ENCODE results near the gene RFPL2. TPM values are rescaled to one million over a fixed set of nuclear protein-coding genes. Genes with fewer than 3 reads are reported as not detected.

The RFPL2 gene
- total RNA-seq, 1 donor from 2014 or later, result not detected

DNA sequence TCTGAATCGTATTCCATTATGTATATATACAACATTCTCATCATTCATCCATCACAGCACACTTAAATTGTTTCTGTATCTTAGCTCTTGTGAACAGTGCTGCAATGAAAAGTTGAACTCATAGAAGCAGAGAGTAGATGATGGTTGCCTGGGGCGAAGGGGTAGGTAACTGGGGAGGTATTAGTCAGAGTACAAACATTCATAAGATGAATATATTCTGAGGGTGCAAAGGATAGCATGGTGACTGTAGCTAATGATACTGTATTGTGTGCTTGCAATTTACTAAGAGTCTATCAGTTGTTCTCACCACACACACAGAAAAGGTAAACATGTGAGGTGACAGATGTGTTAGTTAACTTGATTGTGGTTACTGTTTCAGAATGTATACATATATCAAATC is 12.6 kb upstream of the RFPL2 start:
- no peak overlapping the region for H3K27ac Mint-ChIP-seq (ENCODE audit: unreplicated experiment)
- no peaks in the 10 kb centered on the region for H3K9me3 Mint-ChIP-seq (ENCODE audit: unreplicated experiment)

GRCh38 chr22:32216911-32217310 is 12.0 kb upstream of the RFPL2 start:
- H3K4me3 Mint-ChIP-seq (ENCODE audit: unreplicated experiment), result no peak overlapping the region
- H3K27ac Mint-ChIP-seq (ENCODE audit: unreplicated experiment), result no peak overlapping the region
- H3K27me3 Mint-ChIP-seq (ENCODE audit: unreplicated experiment), result peaks cover 15% of the 10 kb centered on the region
- TF ChIP-seq CTCF (IDR thresholded peaks at IDR 0.05), result no peak
- DNase-seq (ENCODE audit: extremely low spot score, unreplicated experiment), result no peak
- H3K9me3 Mint-ChIP-seq (ENCODE audit: unreplicated experiment), result no peaks in the 10 kb centered on the region
- no peaks in the 10 kb centered on the region for H3K36me3 Mint-ChIP-seq (ENCODE audit: unreplicated experiment)
- H3K4me1 Mint-ChIP-seq (ENCODE audit: unreplicated experiment), result no peaks in the 10 kb centered on the region

More for the DNA sequence above, 12.6 kb upstream of the RFPL2 start:
- TF ChIP-seq CTCF (IDR thresholded peaks at IDR 0.05), result no peak
- H3K4me3 Mint-ChIP-seq (ENCODE audit: unreplicated experiment), result no peak overlapping the region
- H3K36me3 Mint-ChIP-seq (ENCODE audit: unreplicated experiment), result no peaks in the 10 kb centered on the region
- no peak for DNase-seq (ENCODE audit: extremely low spot score, unreplicated experiment)
- H3K4me1 Mint-ChIP-seq (ENCODE audit: unreplicated experiment), result no peaks in the 10 kb centered on the region
- peaks cover 18% of the 10 kb centered on the region for H3K27me3 Mint-ChIP-seq (ENCODE audit: unreplicated experiment)

DNA sequence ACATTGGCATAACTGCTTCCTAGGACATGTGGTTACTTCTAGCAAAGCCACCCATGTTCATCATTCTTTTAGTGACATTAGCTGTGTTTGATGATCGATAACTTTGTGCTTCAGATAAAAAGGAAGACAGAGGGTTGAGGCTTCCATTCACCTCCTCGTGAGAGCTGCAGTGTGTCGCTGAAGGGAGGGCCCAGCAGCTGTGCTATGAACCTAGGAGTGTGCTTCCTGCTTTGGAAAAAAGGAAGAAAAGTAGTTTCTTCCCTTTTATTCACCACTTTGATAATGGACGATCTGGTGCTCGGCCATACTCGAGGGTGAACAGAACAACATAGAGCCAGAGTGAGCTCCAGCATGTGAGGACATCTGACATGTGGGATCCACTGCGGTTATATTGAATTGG is 6.1 kb upstream of the RFPL2 start:
- Mint-ChIP-seq H3K9me3 (ENCODE audit: unreplicated experiment) (no peaks in the 10 kb centered on the region), H3K27ac (ENCODE audit: unreplicated experiment) (no peak overlapping the region), H3K36me3 (ENCODE audit: unreplicated experiment) (no peaks in the 10 kb centered on the region), H3K27me3 (ENCODE audit: unreplicated experiment) (peaks cover 5% of the 10 kb centered on the region), H3K4me1 (ENCODE audit: unreplicated experiment) (no peaks in the 10 kb centered on the region), H3K4me3 (ENCODE audit: unreplicated experiment) (no peak overlapping the region)
- no peak for TF ChIP-seq CTCF (IDR thresholded peaks at IDR 0.05)
- no peak for DNase-seq (ENCODE audit: extremely low spot score, unreplicated experiment)

DNA sequence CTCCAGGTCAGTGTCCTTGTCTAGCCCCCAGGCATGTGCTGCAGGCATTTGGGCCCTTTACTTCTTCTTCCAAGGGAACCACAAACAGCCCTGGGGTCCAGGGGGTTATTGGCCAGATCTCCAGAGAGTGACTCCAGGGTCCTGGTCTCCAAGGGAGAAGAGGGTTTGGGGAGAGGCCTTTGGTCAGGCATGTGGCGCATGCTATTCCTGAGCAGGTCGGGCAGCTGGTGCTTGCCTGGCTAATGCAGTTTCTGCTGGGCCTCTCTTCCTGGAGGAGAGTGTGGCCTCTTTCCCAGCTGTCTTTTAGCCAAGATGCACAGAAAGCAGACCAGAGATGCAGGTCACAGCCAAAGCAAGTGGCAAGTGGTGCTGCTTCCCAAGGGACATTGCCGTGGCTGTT is 3.8 kb upstream of the RFPL2 start:
- H3K4me1 Mint-ChIP-seq (ENCODE audit: unreplicated experiment), result peaks cover 13% of the 10 kb centered on the region
- no peaks in the 10 kb centered on the region for H3K27me3 Mint-ChIP-seq (ENCODE audit: unreplicated experiment)

DNA sequence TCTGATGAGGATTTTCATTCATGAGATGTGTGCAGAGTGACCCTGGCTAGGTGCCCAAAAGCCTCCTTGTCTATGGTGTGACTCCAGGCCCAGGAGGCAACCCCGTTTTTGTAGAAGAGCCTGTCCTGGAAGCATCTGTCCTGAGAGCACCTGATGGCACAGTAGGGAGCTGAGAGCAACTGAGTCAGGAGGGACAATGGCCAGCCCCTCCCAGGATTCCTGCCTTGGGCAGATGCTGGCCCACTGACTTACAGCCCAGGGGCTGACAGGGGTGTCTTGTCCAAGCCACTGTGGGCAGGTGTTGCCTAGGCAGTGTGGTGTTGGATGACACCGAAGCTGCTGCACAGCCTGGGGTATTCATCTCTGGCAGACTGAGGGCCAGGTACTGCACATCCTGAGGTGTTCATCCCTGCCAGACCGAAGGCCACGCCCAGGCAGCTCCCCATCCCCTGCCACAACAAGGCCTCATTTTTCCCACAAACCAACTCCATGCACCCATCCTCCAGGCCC is 3.2 kb upstream of the RFPL2 start:
- Mint-ChIP-seq H3K27ac (ENCODE audit: unreplicated experiment) (no peak overlapping the region), H3K27me3 (ENCODE audit: unreplicated experiment) (no peaks in the 10 kb centered on the region), H3K4me1 (ENCODE audit: unreplicated experiment) (peaks cover 13% of the 10 kb centered on the region)

More for the DNA sequence above, 3.8 kb upstream of the RFPL2 start:
- H3K36me3 Mint-ChIP-seq (ENCODE audit: unreplicated experiment), result no peaks in the 10 kb centered on the region
- no peak overlapping the region for H3K27ac Mint-ChIP-seq (ENCODE audit: unreplicated experiment)
- DNase-seq (ENCODE audit: extremely low spot score, unreplicated experiment), result no peak
- no peak overlapping the region for H3K4me3 Mint-ChIP-seq (ENCODE audit: unreplicated experiment)
- no peak for TF ChIP-seq CTCF (IDR thresholded peaks at IDR 0.05)
- H3K9me3 Mint-ChIP-seq (ENCODE audit: unreplicated experiment), result no peaks in the 10 kb centered on the region

More for the DNA sequence above, 3.2 kb upstream of the RFPL2 start:
- no peaks in the 10 kb centered on the region for H3K36me3 Mint-ChIP-seq (ENCODE audit: unreplicated experiment)
- no peak for TF ChIP-seq CTCF (IDR thresholded peaks at IDR 0.05)
- DNase-seq (ENCODE audit: extremely low spot score, unreplicated experiment), result no peak
- H3K4me3 Mint-ChIP-seq (ENCODE audit: unreplicated experiment), result no peak overlapping the region
- no peaks in the 10 kb centered on the region for H3K9me3 Mint-ChIP-seq (ENCODE audit: unreplicated experiment)
